ENCODE data around the gene MAL. TPM values are rescaled to one million over a fixed set of nuclear protein-coding genes. Genes with fewer than 3 reads are reported as not detected.

MAL gene
- total and polyA plus RNA-seq, 2 of the 4 experiments (the other 2 are of a cell fraction): not detected

DNA sequence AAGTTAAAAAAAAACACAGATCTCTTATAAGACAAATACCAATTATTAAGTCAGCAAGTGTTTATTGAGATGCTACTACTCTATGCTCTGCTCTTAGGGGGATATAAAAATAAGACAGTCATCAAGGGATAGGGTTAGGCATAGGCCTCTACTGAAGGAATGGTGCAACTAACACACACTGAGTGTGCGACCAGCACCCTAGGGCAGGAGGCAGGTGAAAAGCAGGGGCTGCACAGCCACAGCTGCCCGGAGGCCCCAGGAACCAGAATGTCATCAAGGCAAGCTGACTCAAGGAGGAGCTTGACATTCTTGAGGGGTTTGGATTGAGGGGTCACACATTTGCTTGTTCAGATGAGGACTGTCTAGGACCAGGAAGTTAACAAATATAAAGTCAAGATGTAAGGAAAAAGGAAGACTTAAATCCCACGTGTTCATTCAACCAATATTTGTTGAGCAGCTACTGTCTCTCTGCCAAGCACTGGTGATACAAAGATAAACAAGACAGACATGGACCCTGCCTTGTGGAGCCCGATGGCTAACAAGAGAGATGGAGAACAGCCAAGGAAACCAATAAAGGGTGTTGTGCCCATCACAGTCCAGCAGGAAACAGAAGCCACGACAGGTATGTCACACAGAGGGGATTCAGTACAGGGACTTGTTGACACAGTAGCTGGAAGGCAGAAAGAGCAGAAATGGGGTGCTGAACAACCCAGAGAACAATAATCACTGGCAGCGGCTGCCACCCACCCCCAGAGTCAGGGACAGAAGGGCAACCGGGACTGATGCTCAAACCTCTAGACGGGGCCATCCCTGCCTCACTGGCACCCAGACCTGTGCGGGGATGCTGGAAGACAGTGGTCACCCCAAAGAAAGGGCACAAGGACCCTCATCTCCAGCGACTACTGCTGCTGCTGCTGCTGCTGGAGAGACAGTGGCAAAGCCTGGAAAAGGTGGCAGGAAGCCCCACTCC, 45.8 kb upstream of the MAL start:
- H4K8ac ChIP-seq (ENCODE audit: low read depth in 2 of 2, low read length in 2 of 2): no peak overlapping the region
- no peaks in the 10 kb centered on the region for H3K9me3 ChIP-seq (ENCODE audit: control insufficient read depth, insufficient read depth, low read length)
- H3K27me3 ChIP-seq (ENCODE audit: control insufficient read depth, insufficient read depth, low read length): peaks cover 8% of the 10 kb centered on the region
- no peak overlapping the region for H2BK15ac ChIP-seq (ENCODE audit: low read depth, low read length)
- H3K56ac ChIP-seq (ENCODE audit: extremely low read depth, insufficient read depth, low read length): no peak overlapping the region
- no peaks in the 10 kb centered on the region for H3K4me1 ChIP-seq (ENCODE audit: control insufficient read depth, insufficient read depth, low read length)
- BruUV-seq (replicated peaks): no TSS peak
- no peak overlapping the region for H2BK20ac ChIP-seq (ENCODE audit: low read depth, low read length)
- H3K9ac ChIP-seq (ENCODE audit: low read depth, low read length): no peak overlapping the region
- intact Hi-C loops (cut with micrococcal nuclease): no loop called here
- no peak overlapping the region for H2BK120ac ChIP-seq (ENCODE audit: low read depth, low read length)
- ChIA-PET CTCF (no interaction called here), POLR2A (ENCODE audit: unreplicated experiment) (no interaction called here)
- H2BK5ac ChIP-seq (ENCODE audit: low read depth, low read length, poor library complexity, severe bottlenecking): no peak overlapping the region
- no peak for ATAC-seq (ENCODE audit: low read depth)
- in situ Hi-C loops (cut with MboI; ENCODE audit: low sequenced_read_pairs): no loop called here
- H2AFZ ChIP-seq (replicated peaks; ENCODE audit: low read length, poor library complexity): no peak overlapping the region
- no peaks in the 10 kb centered on the region for H3K9me1 ChIP-seq (ENCODE audit: insufficient read depth, low read length)
- no peak overlapping the region for H4K5ac ChIP-seq (ENCODE audit: low read depth, low read length)
- no peak overlapping the region for H3K4me3 ChIP-seq (ENCODE audit: insufficient read depth, low read depth, low read length)
- H3K4me2 ChIP-seq (ENCODE audit: low read depth, low read length): no peak overlapping the region
- dilution Hi-C loops (cut with HindIII; ENCODE audit: low sequenced_read_pairs, unreplicated experiment): no loop called here
- no peak overlapping the region for H3K27ac ChIP-seq (ENCODE audit: insufficient read depth, low read length)
- H3K14ac ChIP-seq (replicated peaks; ENCODE audit: low read depth, low read length): no peak overlapping the region
- no peak overlapping the region for H3K18ac ChIP-seq (ENCODE audit: low read depth, low read length)
- no peak overlapping the region for H3K23ac ChIP-seq (ENCODE audit: low read depth, low read length)
- no peak overlapping the region for H2AK5ac ChIP-seq (ENCODE audit: low read depth, low read length)
- TF ChIP-seq MAFK (IDR thresholded peaks at IDR 0.05; ENCODE audit: low read depth, low read length) (no peak), RFX5 (IDR thresholded peaks at IDR 0.05; ENCODE audit: low read depth, low read length) (no peak), MAZ (IDR thresholded peaks at IDR 0.05; ENCODE audit: borderline replicate concordance, low read depth, low read length) (no peak), SMC3 (IDR thresholded peaks at IDR 0.05; ENCODE audit: low read depth, low read length) (no peak), RAD21 (IDR thresholded peaks at IDR 0.05; ENCODE audit: low read length) (no peak), CHD1 (IDR thresholded peaks at IDR 0.05; ENCODE audit: low read depth, low read length) (no peak), POLR2A (IDR thresholded peaks at IDR 0.05; ENCODE audit: low read depth, low read length) (no peak), CEBPB (IDR thresholded peaks at IDR 0.05; ENCODE audit: low read depth, low read length) (no peak), FOS (IDR thresholded peaks at IDR 0.05; ENCODE audit: low read depth, low read length) (no peak), BHLHE40 (IDR thresholded peaks at IDR 0.05; ENCODE audit: low read depth, low read length) (no peak)
- TF ChIP-seq, protein P1, sequence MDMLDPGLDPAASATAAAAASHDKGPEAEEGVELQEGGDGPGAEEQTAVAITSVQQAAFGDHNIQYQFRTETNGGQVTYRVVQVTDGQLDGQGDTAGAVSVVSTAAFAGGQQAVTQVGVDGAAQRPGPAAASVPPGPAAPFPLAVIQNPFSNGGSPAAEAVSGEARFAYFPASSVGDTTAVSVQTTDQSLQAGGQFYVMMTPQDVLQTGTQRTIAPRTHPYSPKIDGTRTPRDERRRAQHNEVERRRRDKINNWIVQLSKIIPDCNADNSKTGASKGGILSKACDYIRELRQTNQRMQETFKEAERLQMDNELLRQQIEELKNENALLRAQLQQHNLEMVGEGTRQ (IDR thresholded peaks at IDR 0.05; ENCODE audit: low read depth, low read length): no peak
- H3K36me3 ChIP-seq (ENCODE audit: control insufficient read depth, insufficient read depth, low read length): no peaks in the 10 kb centered on the region
- no peak overlapping the region for H3K4ac ChIP-seq (ENCODE audit: low read depth, low read length)
- H4K91ac ChIP-seq (ENCODE audit: insufficient read depth, low read depth, low read length): no peak overlapping the region
- no peaks in the 10 kb centered on the region for H4K20me1 ChIP-seq (ENCODE audit: insufficient read depth, low read length)
- WGBS, 2 experiments (ENCODE audit: extremely low coverage in 2 of 2, insufficient read length in 1 of 2): 44% methylated on average over 4 of the region's 10 CpGs; no CpG with 5 or more reads in 1 of the 2 experiments
- no peak overlapping the region for H2AK9ac ChIP-seq (replicated peaks; ENCODE audit: low read depth, low read length, poor library complexity)
- no peaks in the 10 kb centered on the region for H3K79me1 ChIP-seq (ENCODE audit: low read depth in 1 of 2, low read length in 2 of 2)
- DNase-seq: no peak

Measured in IMR-90 (cell line).